Nephron progenitor cell (in vitro differentiated cells): Measurements from ENCODE around the gene DNMT3B.
"Not testable (repeated sequence)": the region's sequence is repeated elsewhere in the genome, so short reads cannot be mapped to it uniquely, and the experiment has no call there.

ENCODE experiments used
- DNase-seq: peaks from one replicate; pipeline ENCODE4 v3.0.0; 2021
- H3K27ac Mint-ChIP-seq: 2 replicates; pipeline ENCODE4 v1.8.0; 2021; ENCODE audit warnings: mild to moderate bottlenecking, moderate library complexity, mixed read lengths
- H3K27me3 Mint-ChIP-seq: 2 replicates; pipeline ENCODE4 v1.8.0; 2021; ENCODE audit warnings: mild to moderate bottlenecking, low read depth, mixed read lengths; ENCODE audit not compliant: poor library complexity
- H3K36me3 Mint-ChIP-seq: 2 replicates; pipeline ENCODE4 v1.8.0; 2021; ENCODE audit warnings: low read depth, mixed read lengths
- H3K4me1 Mint-ChIP-seq: 2 replicates; pipeline ENCODE4 v1.8.0; 2021; ENCODE audit warnings: mixed read lengths
- H3K4me3 Mint-ChIP-seq: 2 replicates; pipeline ENCODE4 v1.8.0; 2021; ENCODE audit warnings: mild to moderate bottlenecking, moderate library complexity, mixed read lengths
- H3K9me3 Mint-ChIP-seq: 2 replicates; pipeline ENCODE4 v1.8.0; 2021; ENCODE audit warnings: mild to moderate bottlenecking, moderate library complexity, mixed read lengths
- CTCF ChIP-seq: fragments of 200-600 bp; sonication (generic); IDR thresholded peaks from 2 replicates; pipeline ENCODE4 v1.5.0; 2021; ENCODE audit warnings: antibody characterized with exemption

Gene DNMT3B

GRCh38 chr20:32761831-32762753 is at the start of gene DNMT3B:
DNMT3B (plus strand) TSS chr20:32762385; CDS start chr20:32780324, 17,939 bp downstream.
- Mint-ChIP-seq H3K27me3 (peaks cover under 1% of the 10 kb centered on the region), H3K4me1 (peaks cover 36% of the 10 kb centered on the region), H3K9me3 (no peaks in the 10 kb centered on the region), H3K27ac (peak within 1 kb of the TSS; percentile 27), H3K36me3 (peaks cover under 1% of the 10 kb centered on the region), H3K4me3 (peak within 1 kb of the TSS; percentile 96)
- peak; percentile 94 for DNase-seq
- TF ChIP-seq CTCF: no peak

- no peaks in the 10 kb centered on the region for H3K4me1 Mint-ChIP-seq
- H3K36me3 Mint-ChIP-seq: peaks cover 32% of the 10 kb centered on the region
- H3K27me3 Mint-ChIP-seq: peaks cover 3% of the 10 kb centered on the region
- H3K9me3 Mint-ChIP-seq: peaks cover 5% of the 10 kb centered on the region
- no peak overlapping the region for H3K4me3 Mint-ChIP-seq
- no peak for DNase-seq
- TF ChIP-seq CTCF: no peak
- H3K27ac Mint-ChIP-seq: peak overlapping the region; percentile 83
Measured at GRCh38 chr20:32718749-32719348, 43.3 kb upstream of the DNMT3B start.

GRCh38 chr20:32727683-32728082 is 34.5 kb upstream of the DNMT3B start:
- H3K9me3 Mint-ChIP-seq: peaks cover 5% of the 10 kb centered on the region
- H3K27ac Mint-ChIP-seq: peak overlapping the region; percentile 91
- no peak overlapping the region for H3K4me3 Mint-ChIP-seq
- H3K36me3 Mint-ChIP-seq: peaks cover 47% of the 10 kb centered on the region
- H3K27me3 Mint-ChIP-seq: no peaks in the 10 kb centered on the region
- no peak for TF ChIP-seq CTCF
- DNase-seq: no peak
- H3K4me1 Mint-ChIP-seq: peaks cover 18% of the 10 kb centered on the region

- not testable (repeated sequence) for H3K27me3 Mint-ChIP-seq
- H3K36me3 Mint-ChIP-seq: peaks cover 47% of the 10 kb centered on the region
- H3K27ac Mint-ChIP-seq: peak overlapping the region; percentile 91
Measured at GRCh38 chr20:32728435-32728834, 33.8 kb upstream of the DNMT3B start.

DNA sequence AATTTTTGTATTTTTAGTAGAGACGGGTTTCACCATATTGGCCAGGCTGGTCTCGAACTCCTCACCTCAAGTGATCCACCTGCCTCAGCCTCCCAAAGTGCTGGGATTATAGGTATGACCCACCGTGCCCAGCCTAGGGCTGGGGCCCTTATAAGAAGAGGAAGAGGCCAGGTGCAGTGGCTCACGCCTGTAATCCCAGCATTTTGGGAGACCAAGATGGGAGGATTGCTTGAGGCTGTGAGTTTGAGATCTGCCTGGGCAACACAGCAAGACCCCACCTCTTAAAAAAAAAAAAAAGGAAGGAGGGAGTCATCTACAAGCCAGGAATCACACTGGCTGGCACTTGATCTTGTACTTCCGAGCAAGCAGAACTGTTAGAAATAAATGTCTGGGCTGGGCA is 32.9 kb upstream of the DNMT3B start:
- H3K27ac Mint-ChIP-seq, H3K9me3 Mint-ChIP-seq, H3K4me3 Mint-ChIP-seq, DNase-seq, H3K27me3 Mint-ChIP-seq: not testable (repeated sequence)
- peaks cover 18% of the 10 kb centered on the region for H3K4me1 Mint-ChIP-seq
- H3K36me3 Mint-ChIP-seq: peaks cover 47% of the 10 kb centered on the region

More at GRCh38 chr20:32728435-32728834, 33.8 kb upstream of the DNMT3B start:
- not testable (repeated sequence) for H3K9me3 Mint-ChIP-seq, DNase-seq, H3K4me3 Mint-ChIP-seq
- H3K4me1 Mint-ChIP-seq: peaks cover 18% of the 10 kb centered on the region

DNA sequence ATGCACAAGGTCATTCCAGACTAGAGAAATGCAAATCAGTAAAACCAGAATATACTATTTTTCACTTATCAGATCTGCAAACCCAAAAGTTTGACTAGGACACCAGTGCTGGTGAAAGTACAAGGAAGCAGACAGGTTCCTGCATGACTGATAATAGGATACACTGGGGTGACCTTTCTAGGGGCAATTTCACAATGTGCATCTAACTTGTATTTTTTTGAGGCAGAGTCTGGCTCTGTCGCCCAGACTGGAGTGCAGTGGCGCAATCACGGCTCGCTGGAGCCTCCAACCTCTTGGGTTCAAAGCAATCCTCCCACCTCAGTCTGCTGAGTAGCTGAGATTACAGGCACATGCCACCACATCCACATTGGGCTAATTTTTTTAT is 30.3 kb upstream of the DNMT3B start:
- H3K27ac Mint-ChIP-seq: peak overlapping the region; percentile 15
- H3K9me3 Mint-ChIP-seq: no peaks in the 10 kb centered on the region
- no peak overlapping the region for H3K4me3 Mint-ChIP-seq
- TF ChIP-seq CTCF: no peak
- H3K27me3 Mint-ChIP-seq: no peaks in the 10 kb centered on the region
- no peak for DNase-seq
- H3K36me3 Mint-ChIP-seq: peaks cover 24% of the 10 kb centered on the region
- peaks cover 18% of the 10 kb centered on the region for H3K4me1 Mint-ChIP-seq
